ENCODE measurements around the gene DKK1.

GRCh38 chr10:52326382-52326781, 12.3 kb downstream of the DKK1 start:
- TF ChIP-seq CTCF (IDR thresholded peaks at IDR 0.05) (no peak), POLR2A (IDR thresholded peaks at IDR 0.05) (no peak), EP300 (IDR thresholded peaks at IDR 0.05) (no peak)

All from suprapubic skin (tissue), 3 donors.